ENCODE measurements around the gene ADCY5.

DNA sequence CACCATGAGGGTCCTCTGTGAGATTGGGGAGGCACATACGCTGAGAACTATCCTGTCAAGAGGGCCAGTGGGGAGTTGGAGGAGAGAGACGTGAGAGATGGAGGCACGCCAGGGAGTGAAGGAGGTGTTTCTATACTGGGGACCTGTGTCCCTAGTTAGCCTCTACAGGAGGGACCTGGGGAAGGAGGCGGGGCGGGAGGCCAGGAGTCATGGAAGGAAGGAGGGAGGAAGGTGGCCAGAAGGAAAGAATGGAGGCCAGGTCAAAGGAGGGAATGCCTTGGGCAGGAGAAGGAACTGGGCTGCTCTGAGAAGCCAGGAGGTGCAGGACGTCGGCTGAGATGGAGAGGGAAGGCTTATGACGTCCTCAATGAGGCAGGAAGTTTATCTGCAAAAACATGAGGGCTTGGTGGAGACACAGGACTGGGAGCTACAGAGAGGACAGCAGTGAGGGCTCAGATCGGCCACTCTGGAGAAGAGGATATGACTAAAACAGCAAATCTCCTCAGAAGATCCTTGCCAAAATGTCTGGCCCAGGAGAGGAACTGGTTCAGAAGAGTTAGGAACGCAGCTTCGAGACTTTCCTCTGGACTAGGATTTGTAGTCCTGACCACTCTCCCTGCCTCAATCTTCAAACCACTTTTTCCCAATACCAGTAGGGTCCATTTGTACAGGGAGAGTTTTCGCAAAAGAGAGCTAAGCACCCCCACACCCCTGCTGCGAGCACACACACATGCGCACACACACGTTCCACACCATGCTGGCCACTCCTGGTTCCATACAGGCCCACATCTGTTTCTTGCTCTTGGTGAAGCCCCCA is 59.9 kb downstream of the ADCY5 start:
- no peak for TF ChIP-seq CTCF (IDR thresholded peaks at IDR 0.05; ENCODE audit: borderline replicate concordance, extremely low read depth, low read length, poor library complexity, severe bottlenecking)
- TF ChIP-seq EZH2 (IDR thresholded peaks at IDR 0.05; ENCODE audit: borderline replicate concordance, low read depth, low read length, severe bottlenecking) = no peak
